Erythroblast (primary cell): ENCODE data around the gene GAN.
"Not testable (repeated sequence)": the region's sequence is repeated elsewhere in the genome, so short reads cannot be mapped to it uniquely, and the experiment has no call there.

Experiments
- DNase-seq, 2 experiments: peaks; one replicate each; lab custom pipeline; 2025; lab: John Stamatoyannopoulos, UW
- GATA1 ChIP-seq: IDR thresholded peaks from 2 replicates; pipeline ENCODE4 v1.6.1; 2011; ENCODE audit warnings: low read depth, mild to moderate bottlenecking, control low read depth, low read length, moderate library complexity
- POLR2A ChIP-seq: IDR thresholded peaks from 2 replicates; pipeline ENCODE4 v1.6.1; 2011; ENCODE audit warnings: mild to moderate bottlenecking, low read length

GAN gene

GRCh38 chr16:81318711-81319110 lies 3.9 kb downstream of the GAN start:
- DNase-seq = no peak
- TF ChIP-seq GATA1 (no peak), POLR2A (no peak)

- TF ChIP-seq GATA1 (no peak), POLR2A (no peak)
- DNase-seq = peak; percentile 4 to 24
These were observed 4.6 kb downstream of the GAN start for GRCh38 chr16:81319221-81319912.

- DNase-seq = no peak
- TF ChIP-seq POLR2A = no peak
- TF ChIP-seq GATA1 = no peak
These were observed 6.3 kb downstream of the GAN start for GRCh38 chr16:81321039-81321438.

GRCh38 chr16:81321536-81321935 lies 6.8 kb downstream of the GAN start:
- no peak for TF ChIP-seq POLR2A

GRCh38 chr16:81324808-81325207 lies 10.0 kb downstream of the GAN start:
- DNase-seq = no peak
- TF ChIP-seq POLR2A = no peak
- no peak for TF ChIP-seq GATA1

More at GRCh38 chr16:81321536-81321935, 6.8 kb downstream of the GAN start:
- DNase-seq = peak in 1 of 2 experiments; percentile 17

GRCh38 chr16:81327011-81327410 lies 12.2 kb downstream of the GAN start:
- no peak for DNase-seq
- TF ChIP-seq GATA1 (no peak), POLR2A (no peak)

- TF ChIP-seq POLR2A = no peak
- no peak for TF ChIP-seq GATA1
- DNase-seq = no peak
These were observed 12.9 kb downstream of the GAN start for GRCh38 chr16:81327447-81328196.

- TF ChIP-seq GATA1 (no peak), POLR2A (no peak)
- no peak for DNase-seq
These were observed 15.2 kb downstream of the GAN start for GRCh38 chr16:81329947-81330346.

- DNase-seq = no peak
- no peak for TF ChIP-seq POLR2A
- no peak for TF ChIP-seq GATA1
These were observed 18.6 kb downstream of the GAN start for GRCh38 chr16:81333356-81333755.

- TF ChIP-seq GATA1 (no peak), POLR2A (no peak)
These were observed 20.9 kb downstream of the GAN start for GRCh38 chr16:81335669-81336068.

GRCh38 chr16:81337097-81337496 lies 22.3 kb downstream of the GAN start:
- no peak for TF ChIP-seq POLR2A
- no peak for TF ChIP-seq GATA1
- no peak for DNase-seq

More at GRCh38 chr16:81335669-81336068, 20.9 kb downstream of the GAN start:
- DNase-seq = no peak

- not testable (repeated sequence) for DNase-seq
These were observed 30.4 kb downstream of the GAN start for GRCh38 chr16:81345172-81345571.

GRCh38 chr16:81347425-81347824 lies 32.7 kb downstream of the GAN start:
- TF ChIP-seq GATA1 (no peak), POLR2A (no peak)
- DNase-seq = no peak

GRCh38 chr16:81349608-81350305 lies 35.0 kb downstream of the GAN start:
- no peak for DNase-seq
- TF ChIP-seq GATA1 = no peak
- no peak for TF ChIP-seq POLR2A
